ENCODE measurements around the gene CARNS1.

DNA sequence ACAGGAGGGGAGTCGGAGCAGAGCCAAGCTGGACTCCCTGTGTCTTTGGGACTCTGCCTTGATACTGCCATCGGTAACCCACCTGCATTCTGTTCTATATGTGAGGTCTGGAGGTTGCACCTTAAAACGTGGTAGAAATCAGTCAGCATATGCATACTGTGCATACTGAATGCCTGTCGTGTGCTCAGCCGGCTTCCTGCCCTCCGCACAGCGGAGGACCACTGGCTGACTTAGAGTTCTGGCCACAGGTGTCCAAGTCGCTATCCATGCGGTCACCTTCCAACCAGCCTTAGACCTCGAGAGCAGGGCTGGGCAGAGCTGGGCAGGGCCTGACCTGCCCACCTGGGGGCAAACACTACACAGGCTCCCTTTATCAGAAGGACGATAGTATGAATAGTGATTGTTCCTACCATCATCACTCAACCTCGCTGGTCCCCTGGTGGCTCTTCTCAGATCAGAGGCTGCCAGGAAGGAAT lies 7.8 kb upstream of the CARNS1 start:
- TF ChIP-seq EZH2 (IDR thresholded peaks at IDR 0.05; ENCODE audit: low read length) (no peak), CTCF (optimal IDR thresholded peaks at IDR 0.05 in 1 of 3, IDR thresholded peaks at IDR 0.05 in 1 of 3, conservative IDR thresholded peaks at IDR 0.05 in 1 of 3; ENCODE audit: extremely low read depth in 1 of 3, insufficient read depth in 2 of 3, low read length in 3 of 3) (no peak)

Measured in keratinocyte (primary cell).